ENCODE measurements around the gene ARF4. TPM values are rescaled to one million over a fixed set of nuclear protein-coding genes. Genes with fewer than 3 reads are reported as not detected.

Gene ARF4
- polyA plus RNA-seq, 1 donor: 145 TPM

Other genes with a start within 250 kb of the ARF4 start
- gene DNAH12, start 53.0 kb downstream of the ARF4 start, polyA plus RNA-seq (ENCODE audit: insufficient read length): 0.71 TPM
- gene PDE12, start 41.1 kb downstream of the ARF4 start, polyA plus RNA-seq (ENCODE audit: insufficient read length): 7.8 TPM
- 16.7 TPM for gene DENND6A, start 95.7 kb upstream of the ARF4 start, polyA plus RNA-seq (ENCODE audit: insufficient read length)
- gene SLMAP, start 159.0 kb upstream of the ARF4 start, polyA plus RNA-seq (ENCODE audit: insufficient read length): 84.1 TPM